Activated naive CD4-positive, alpha-beta T cell treated with anti-CD3 and anti-CD28 coated beads, Interleukin-2, amount 50 U/mL, for 16 hours (primary cell): Measurements from ENCODE around the gene ZNF519.
"Not testable (repeated sequence)": the region's sequence is repeated elsewhere in the genome, so short reads cannot be mapped to it uniquely, and the experiment has no call there.

Experiments
- DNase-seq: peaks from one replicate; pipeline ENCODE4 v3.0.0-alpha.2; 2020

Gene ZNF519

DNA sequence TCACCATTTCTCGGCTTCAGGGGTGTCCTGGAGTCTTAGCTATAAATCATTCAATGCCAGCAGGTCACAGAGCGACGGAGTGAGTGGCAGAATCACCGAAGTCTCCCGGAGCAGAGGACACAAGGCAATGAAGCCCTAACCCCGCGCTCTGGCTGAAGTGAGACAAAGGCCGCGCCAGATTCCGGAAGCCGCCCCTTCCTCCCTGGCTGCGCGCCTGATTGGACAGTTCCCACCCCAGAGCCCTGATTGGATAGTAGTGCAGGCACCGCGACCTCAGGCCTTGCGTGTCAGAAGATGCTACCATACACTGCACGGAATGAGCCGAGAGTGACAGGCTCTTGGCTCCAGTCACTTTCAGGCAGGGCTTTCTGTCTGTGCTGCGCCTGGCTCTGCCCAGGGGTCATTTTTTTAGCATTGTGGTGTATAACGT lies at the start of gene ZNF519:
ZNF519 (minus strand) TSS at position 165 of the 430 bp plus-strand sequence; CDS start at position 7, 158 bp downstream.
- peak; percentile 88 for DNase-seq

DNA sequence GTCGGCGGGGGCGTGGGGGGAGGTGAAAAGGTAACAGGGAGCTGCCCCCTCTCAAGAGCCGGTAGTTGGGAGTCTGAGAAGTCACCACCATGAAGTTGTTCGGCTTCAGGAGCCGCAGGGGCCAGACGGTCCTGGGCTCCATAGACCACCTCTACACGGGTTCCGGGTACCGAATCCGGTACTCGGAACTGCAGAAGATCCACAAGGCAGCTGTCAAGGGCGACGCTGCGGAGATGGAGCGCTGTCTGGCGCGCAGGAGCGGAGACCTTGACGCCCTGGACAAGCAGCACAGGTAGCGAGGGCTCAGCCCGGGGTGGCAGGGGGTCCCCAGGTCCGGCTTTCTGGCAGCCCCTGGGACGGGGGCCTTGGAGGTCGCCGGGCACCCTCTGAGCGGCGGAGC lies 47.1 kb upstream of the ZNF519 start:
- no peak for DNase-seq

DNA sequence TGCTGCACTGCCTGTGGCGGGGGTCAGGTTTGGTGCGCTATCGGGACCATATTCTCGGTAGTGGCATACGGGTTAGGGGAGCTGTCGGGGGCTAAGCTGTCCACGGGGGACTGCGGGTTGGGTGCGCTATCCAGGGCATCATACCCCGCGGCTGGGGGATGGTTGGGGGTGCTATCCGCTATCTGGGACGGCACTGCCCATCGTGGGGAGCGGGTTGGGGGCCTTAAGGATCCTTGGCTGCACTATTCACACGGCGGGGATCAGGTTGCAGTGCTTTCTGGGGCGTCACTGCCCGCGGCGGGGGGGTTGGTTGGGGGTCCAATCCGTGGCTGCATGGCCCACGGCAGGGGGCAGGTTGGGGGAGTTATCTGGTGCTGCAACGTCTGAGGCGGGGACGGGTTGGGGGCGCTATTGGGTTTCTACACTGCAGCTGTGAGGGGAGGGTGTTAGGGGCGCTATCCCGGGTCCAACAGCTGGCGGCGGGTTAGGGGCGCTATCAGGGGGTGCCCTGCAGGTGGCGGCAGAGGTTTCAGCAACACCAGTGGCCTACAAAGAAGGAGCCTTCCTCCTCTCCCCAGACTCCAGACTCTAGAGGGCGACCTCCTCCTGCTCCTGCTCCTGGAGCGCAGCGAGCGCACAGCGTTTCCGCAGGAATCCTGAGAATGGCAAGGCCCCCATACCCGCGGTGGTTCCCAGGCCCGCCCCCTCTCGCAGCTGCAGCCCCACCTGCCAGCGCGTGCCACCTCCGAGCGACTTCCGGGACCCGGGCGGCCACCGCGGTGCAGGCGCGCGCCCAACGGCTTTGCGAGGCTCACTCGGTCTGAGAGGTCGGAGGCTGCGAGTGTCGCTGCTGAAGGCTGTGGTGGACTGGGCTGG lies 46.3 kb upstream of the ZNF519 start:
- peak; percentile 81 for DNase-seq

DNA sequence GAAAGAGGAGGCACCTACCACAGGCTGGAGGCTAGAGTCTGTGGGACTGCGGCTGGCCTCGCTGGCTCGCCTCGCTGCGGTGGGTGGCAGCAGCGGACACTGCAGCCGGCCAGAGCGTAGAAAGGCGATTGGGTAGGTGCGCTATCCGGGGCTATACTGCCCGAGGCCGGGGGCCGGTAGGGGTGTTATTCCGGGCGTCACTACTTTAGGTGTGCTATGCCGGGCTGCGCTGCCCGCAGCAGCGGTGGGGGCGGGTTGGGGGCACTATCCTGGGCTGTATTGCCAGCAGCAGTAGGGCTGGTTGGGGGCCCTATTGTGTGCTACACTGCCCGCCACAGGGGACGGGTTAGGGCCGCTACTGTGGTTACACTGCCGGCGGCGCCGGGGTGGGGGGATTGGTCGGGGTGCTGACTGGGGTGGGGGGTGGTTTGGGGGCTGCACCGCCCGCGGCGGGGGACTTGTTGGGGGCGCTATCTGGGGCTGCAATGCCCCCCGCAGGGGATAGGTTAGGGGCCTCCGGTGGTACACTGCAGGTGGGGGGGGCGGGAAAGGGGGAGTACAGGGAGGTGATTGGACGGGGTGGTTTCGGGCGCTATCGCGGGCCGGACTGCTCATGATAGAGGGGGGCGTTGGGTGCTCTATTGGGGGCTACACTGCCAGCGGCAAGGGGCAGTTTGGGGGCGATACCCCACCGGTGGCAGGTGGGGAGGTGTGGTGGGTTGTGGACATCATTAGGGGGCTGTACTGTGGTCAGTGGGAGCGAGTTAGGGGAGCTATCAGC lies 45.5 kb upstream of the ZNF519 start:
- not testable (repeated sequence) for DNase-seq

DNA sequence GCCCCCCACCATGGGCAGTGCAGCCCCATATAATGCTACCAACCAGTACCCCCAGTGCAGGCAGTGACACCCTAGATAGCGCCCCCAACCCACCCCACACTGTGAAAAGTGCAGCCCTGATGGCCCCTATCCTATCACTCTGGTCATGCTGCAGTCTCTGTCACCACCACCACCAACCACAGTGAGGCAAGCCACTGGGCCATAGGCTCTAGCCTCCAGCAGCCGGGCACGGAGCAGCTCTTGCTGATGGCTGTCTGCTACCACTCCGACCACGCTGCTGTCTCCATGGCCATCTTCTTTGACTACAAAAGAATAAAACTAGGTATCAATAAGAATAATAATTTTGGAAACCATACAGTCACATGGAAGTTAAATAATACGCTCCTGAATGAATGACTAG lies 43.2 kb upstream of the ZNF519 start:
- DNase-seq = not testable (repeated sequence)

DNA sequence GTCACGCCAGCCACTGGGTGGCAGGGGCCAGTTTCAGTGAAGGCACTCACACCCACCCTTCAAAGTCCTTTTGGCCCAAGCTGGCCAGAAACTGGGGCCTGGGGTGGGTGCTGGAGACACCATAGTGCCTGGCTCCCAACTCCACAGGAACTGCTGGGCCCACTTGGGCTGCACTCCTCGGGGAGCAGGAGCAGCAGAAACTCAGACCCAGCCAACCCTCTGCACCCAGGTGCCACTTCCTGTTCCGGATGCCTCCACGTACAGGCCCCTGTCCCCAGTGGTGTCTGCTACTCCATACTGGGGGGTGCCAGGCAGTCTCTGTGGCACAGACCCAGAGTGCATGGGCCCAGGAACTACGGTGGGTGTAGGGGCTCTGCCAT lies 42.5 kb upstream of the ZNF519 start:
- DNase-seq = no peak

DNA sequence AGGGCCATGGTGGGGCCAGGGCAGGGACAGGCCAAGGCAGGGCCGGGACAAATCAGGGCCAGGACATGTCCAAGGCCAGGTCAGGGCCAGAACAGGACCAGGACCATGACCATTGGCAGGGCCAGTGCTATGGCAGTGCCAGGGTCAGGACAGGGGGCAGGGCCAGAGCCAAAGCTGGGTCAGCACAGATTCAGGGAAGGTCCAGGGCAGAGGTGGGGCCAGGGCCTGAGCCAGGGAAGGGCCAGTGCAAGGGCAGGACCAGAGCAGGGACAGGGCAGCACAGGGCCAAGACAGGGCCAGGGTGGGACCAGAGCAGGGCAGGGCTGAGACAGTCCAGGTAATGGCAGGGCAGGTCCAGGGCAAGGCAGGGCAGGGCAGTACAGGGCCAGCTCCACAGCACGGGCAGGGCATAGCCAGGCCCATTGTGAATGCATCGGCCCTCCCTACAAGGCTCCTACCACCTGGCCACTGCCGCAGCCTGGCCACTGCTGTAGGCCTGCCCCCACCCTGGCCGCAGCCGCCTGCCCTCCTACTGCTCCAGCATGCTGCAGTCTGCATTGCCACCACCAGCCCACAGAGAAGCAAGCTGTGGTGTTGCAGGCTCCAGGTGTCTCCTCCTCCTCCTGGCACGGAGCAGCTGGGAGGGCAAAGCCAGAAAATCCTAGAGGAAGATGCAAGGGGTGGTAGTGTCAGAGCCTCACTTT lies 41.9 kb upstream of the ZNF519 start:
- DNase-seq = not testable (repeated sequence)

DNA sequence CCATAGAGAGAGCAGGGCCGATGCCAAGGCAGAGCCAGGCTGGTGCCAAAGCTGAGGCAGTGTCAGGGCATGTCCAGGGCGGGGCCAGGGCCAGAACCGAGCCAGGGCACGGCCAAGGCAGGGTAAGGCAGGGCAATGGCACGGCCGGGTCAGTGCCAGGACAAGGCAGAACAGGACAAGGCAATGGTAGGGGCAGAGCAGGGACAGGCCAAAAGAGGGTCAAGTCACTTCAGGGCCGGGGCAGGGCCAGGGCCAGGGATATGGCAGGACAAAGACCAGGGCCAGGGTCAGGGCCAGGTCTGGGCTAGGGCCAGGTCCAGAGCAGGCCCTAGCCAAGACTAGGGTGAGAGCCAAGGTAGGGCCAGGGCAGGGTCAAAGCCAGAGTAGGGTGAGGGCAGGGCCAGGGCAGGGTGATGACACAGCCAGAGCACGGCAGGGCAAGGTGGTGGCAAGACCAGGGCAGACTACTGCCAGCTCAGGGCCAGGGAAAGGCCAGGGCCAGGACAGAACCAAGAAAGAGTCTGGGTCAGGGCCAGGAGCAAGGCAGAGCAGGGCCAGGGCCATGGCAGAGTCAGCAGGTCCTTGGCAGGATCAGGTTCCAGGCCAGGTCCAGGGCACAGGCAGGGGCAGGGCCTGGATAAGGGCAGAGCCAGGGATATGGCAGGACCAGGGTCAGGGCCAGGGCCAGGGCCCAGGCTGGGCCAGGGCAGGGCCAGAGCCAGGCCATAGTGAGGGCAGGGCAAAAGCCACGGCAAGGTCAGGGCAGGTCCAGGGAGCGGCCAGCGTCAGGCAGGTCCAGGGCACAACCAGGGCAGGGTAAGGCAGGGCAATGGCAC lies 41.1 kb upstream of the ZNF519 start:
- not testable (repeated sequence) for DNase-seq

DNA sequence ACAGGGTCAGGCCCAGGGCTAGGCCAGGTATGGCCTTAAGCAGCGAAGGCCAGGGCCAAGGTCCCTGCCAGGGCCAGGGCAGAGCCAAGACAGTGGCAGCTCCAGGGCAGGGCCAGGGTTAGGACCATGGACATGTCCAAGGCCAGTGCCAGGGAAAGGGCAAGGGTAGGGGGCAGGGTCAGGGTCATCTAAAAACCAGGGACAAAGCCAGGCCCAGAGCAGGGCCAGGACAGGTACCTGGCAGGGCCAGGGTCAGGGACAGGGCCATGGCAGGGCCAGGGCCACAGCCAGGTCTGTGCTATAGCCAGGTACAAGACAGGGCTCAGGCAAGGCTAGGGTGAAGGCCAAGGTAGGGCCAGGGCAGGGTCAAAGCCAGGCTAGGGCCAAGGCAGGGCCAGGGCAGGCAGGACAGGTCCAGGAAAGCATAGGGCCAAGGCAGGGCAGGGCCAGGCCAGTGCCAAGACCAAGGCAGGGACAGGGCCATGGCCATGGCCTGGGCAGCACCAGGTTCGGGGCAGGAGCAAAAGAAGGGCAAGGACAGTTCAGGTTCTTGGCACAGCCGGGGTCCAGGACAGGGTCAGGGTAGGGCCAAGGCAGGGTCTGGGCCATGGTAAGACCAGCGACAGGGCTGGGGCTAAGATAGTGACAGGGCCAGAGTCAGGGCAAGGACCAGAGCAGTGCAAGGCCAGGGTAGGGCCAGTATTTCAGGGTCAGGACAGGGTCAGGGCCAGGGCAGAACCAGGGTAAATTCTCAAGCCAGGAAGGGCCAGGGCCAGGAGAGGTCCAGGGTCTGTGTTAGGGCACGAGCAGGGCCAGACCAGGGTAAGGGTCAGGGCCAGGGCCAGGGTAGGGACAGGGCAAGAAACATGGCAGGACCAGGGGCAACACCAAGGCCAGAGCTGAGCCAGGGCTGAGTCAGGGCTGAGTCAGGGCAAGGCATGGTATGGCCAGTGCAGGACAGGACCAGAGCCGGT lies 40.2 kb upstream of the ZNF519 start:
- not testable (repeated sequence) for DNase-seq

DNA sequence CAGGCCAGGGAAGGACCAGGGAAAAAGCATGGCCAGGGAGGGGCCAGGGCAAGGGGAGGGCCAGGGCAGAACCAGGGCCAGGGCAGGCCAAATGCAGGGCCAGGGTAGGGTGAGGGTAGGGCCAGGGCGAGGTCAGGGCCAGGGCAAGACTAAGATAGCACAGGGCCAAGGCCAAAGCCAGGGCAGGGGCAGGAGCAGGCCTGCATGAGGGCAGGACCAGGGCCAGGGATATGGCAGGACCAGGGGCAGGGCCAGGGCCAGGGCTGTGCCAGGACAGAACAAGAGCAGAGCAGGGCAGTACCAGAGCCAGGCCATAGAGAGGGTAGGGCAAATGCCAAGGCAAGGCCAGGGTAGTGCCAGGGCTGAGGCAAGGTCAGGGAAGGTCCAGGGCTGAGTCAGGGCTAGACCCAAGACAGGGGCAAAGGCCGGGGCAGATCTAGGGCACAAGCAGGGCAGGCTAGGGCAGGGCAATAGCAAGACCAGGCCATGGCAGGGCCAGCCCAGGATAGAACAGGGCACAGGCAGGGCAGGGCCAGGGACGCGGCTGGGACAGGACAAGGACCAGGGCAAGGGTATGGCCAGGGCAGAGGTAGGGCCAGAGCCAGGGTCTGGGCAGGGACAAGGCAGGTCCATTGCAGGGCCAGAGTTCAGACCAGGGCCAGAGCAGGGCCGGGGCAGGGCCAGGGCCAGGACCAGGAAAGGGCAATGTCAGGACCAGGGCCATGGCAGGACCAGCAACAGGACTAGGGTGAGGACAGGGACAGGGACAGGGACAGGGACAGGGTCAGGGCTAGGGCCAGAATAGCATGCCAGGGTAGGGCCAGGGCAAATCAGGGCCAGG lies 39.3 kb upstream of the ZNF519 start:
- DNase-seq = not testable (repeated sequence)

DNA sequence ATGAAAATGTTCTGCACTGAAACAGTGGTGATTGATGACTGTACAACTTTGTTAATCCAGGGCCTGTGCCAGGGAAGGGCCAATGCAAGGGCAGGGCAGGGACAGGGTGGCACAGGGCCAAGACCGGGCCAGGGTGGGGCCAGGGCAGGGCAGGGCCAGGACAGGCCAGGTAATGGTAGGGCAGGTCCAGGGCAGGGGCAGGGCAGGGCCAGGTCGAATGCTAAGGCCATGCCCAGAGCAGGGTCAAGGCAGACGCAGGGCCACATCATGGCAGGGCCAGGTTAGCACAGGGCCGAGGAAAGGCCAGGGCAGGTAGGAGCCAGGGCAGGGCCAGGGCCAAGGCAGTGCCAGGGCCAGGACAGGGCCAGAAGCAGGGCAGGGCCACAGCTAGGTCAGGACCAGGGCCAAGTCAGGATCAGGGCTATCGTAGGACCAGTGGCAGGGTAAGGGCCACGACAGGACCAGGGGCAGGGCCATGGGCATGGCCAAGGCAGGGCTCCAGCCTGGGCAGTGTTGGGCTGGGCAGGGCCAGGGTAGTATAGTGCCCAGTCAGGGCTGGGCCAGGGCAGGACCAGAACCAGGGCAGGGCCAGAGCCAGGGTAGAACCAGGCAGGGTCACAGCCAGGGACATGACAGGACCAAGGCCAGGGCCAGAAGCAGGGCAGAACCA lies 38.3 kb upstream of the ZNF519 start:
- not testable (repeated sequence) for DNase-seq

DNA sequence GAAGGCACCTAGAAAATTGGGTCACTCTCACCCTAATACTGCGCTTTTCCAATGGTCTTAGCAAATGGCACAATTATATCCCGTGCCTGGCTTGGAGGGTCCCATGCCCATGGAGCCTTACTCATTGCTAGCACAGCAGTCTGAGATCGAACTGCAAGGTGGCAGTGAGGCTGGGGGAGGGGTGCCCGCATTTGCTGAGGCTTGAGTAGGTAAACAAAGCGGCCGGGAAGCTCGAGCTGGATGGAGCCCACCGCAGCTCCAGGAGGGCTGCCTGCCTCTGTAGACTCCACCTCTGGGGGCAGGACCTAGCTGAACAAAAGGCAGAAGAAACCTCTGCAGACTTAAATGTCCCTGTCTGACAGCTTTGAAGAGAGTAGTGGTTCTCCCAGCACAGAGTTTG lies 30.7 kb upstream of the ZNF519 start:
- DNase-seq = not testable (repeated sequence)

DNA sequence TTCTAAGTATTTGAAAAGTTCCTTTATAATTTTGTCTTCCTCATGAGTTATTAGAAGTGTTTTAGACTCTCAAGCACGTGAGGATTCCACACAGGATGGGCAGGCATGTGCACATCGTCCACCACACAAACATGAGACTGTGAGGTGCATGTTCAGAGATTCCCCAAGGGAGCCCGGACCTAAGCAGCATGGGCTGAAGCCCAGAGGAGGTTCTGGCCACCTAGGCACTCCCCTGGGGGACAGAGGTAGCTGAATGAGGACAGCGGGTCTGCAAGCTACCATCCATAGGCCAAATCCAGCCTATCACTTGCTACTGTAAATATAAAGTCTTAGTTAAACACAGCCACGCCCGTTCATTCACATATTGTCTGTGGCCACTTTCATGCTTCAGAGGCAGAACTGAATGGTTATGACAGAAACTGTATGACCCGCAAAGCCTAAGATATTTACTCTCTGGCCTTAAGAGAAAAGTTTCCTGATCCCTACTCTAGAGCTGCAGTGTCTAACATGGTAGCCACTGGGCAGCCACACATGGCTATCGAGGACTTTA lies 19.4 kb upstream of the ZNF519 start:
- not testable (repeated sequence) for DNase-seq

DNA sequence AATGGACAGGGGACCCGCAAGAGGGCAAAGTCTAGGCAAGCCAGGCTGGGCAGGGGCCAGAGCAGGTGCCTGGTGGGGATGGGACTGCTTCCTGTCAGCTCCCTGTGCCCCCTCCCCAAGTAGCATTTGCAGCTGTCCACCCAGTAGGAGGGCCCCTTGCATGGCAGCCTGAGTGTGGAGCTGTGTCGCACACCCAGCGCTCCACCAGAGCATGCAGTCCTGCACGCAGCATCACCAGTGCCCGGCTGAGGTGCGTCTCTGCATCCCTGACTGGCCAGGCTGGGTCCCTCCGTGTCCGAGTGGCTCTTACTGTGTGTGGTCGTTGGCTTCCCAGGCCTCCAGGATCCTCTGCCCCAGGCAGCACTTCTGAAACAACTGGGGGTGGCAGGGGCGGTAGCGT lies 18.5 kb upstream of the ZNF519 start:
- DNase-seq = not testable (repeated sequence)

DNA sequence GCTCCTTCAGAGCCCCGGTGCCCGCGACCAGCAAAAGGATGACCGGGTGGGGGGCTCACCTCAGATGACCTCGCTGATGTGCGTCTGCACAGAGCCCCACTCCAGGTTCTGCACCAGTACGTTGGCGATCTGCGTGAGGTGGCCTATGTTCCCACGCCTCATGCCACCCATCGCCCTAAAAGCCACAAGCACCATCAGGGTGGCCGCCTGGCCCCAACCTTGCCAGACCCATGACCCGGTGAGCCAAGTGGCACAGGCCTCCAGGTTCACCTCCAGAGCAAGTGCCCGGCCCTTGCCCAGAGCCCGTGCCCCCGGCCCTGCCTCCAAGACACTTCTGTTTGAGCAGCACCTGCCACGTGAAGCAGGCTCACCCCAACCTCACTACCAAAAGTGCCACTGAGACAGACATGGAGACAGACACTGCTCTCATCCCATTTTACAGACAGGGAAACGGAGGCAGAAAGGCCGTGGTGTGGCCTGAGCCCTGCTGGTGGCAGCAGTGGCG lies 17.7 kb upstream of the ZNF519 start:
- not testable (repeated sequence) for DNase-seq

DNA sequence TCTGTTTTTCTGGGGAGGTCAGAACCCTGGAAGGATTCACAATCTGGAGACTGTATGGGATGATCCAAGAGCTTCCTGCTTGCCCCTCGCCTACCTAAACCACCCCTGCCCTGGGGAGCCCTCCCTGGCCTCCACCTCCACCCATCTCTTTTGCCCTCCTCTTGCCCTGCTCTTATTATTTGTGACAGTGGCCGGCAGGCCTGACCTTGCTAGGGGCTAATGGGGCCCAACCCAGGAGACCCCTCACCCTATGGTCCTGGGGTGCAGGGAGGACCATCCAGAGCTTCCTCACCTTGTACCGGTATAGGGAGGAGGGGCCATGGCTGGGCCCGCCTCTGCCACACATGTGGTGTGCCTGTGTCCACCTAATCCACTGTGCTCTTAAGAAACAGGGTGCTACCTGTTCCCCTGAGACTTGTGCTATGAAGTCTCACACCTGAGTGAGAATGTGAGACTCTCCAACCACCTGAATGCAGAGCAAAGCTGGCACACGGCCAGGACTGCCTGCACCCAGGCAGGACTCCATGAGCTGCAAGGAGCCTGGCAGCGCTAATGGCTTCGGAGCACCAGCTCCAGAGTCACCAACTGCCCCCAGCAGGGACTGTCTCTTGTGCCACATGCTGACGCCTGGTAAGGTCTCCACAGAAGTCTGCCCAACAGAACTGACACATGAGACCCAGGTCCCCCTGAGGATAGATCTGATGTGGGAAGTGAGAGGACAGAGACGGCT lies 17.1 kb upstream of the ZNF519 start:
- not testable (repeated sequence) for DNase-seq

DNA sequence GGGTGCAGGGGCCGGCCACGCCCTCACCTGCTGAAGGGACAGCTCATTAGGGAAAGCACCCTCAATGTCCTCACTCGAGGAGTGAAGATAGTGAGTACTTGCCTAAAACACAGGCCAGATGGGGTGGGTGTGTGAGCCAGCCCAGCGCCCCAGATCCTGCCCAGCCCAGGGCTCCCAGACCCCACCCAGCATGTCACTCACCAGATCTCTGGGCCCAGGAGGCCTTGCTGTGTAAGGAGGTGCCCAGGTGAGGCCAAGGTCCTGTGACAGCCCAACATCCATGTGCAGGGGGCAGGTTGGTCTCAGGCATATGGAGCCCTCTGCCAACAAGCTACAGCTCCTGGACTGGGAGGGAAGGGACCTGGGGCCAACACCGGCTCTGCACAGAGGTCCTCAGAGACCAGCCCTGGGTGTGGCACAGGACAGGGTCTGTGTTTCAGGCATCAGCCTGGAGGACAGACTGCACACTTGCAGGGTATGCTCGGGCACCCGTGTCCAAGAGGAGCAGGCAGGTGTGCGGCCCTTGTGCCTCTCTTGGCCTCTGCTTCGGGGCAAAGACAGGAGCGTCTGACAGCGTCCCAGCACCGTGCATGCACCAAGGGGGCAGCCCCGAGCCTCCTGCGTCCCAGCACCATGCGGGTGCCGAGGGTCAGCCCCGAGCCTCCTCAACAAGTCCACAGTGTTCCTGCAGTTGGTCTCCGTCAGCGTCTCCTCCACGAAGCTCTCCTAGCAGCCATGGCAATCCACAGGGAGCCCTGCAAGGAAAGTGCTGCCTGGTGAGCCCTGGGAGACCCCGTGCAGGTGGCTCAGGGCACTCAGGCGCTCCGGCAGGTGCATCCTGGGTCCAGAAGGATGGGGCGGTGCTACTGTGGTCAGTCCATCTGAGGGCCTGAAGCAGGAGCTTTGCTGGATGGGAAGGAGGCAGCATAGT lies 16.0 kb upstream of the ZNF519 start:
- not testable (repeated sequence) for DNase-seq
